Measurements from ENCODE around the gene MAMDC2. TPM values are rescaled to one million over a fixed set of nuclear protein-coding genes. Genes with fewer than 3 reads are reported as not detected.

Gene MAMDC2
- total RNA-seq, 1 donor from 2014 or later: 4.0 TPM

- no peak overlapping the region for H3K4me3 Mint-ChIP-seq
Measured at GRCh38 chr9:70111641-70112236, 68.1 kb downstream of the MAMDC2 start.

GRCh38 chr9:70112981-70113380 lies 69.3 kb downstream of the MAMDC2 start:
- no peak for DNase-seq (ENCODE audit: extremely low spot score, unreplicated experiment)
- H3K9me3 Mint-ChIP-seq: no peaks in the 10 kb centered on the region
- H3K4me3 Mint-ChIP-seq: no peak overlapping the region
- H3K4me1 Mint-ChIP-seq (ENCODE audit: unreplicated experiment): peaks cover 7% of the 10 kb centered on the region
- peaks cover 4% of the 10 kb centered on the region for H3K27me3 Mint-ChIP-seq
- TF ChIP-seq CTCF (conservative IDR thresholded peaks at IDR 0.05): no peak
- no peaks in the 10 kb centered on the region for H3K36me3 Mint-ChIP-seq
- H3K27ac Mint-ChIP-seq: no peak overlapping the region

More at GRCh38 chr9:70111641-70112236, 68.1 kb downstream of the MAMDC2 start:
- TF ChIP-seq CTCF (conservative IDR thresholded peaks at IDR 0.05): no peak
- H3K9me3 Mint-ChIP-seq: no peaks in the 10 kb centered on the region
- H3K36me3 Mint-ChIP-seq: no peaks in the 10 kb centered on the region
- no peak for DNase-seq (ENCODE audit: extremely low spot score, unreplicated experiment)
- H3K27ac Mint-ChIP-seq: no peak overlapping the region
- peaks cover 7% of the 10 kb centered on the region for H3K4me1 Mint-ChIP-seq (ENCODE audit: unreplicated experiment)
- H3K27me3 Mint-ChIP-seq: peaks cover 10% of the 10 kb centered on the region

- H3K36me3 Mint-ChIP-seq: no peaks in the 10 kb centered on the region
- H3K4me3 Mint-ChIP-seq: no peak overlapping the region
- no peak for DNase-seq (ENCODE audit: extremely low spot score, unreplicated experiment)
- peak; percentile 77 for TF ChIP-seq CTCF (conservative IDR thresholded peaks at IDR 0.05)
- peaks cover 7% of the 10 kb centered on the region for H3K4me1 Mint-ChIP-seq (ENCODE audit: unreplicated experiment)
- H3K27ac Mint-ChIP-seq: no peak overlapping the region
- peaks cover 4% of the 10 kb centered on the region for H3K27me3 Mint-ChIP-seq
- H3K9me3 Mint-ChIP-seq: no peaks in the 10 kb centered on the region
Measured at GRCh38 chr9:70113403-70114022, 69.9 kb downstream of the MAMDC2 start.

DNA sequence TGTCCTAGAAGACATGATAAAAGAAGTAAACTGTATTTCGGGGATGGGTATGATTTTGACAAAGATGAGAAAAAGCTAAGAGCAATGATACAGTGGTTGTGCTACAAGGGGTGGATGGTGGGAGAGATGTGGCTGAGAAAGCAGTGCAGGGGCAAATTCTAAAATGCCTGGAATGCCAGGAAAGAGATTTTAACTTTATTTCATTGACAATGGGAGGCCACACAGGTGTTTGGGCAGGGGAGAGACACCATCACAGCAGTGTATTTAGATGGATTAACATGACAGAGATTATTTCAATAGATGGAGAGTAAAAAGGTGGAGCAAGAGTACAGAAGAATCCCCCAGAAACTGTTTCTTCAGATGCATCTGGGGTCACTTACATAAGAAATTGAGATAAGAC lies 71.2 kb downstream of the MAMDC2 start:
- H3K27me3 Mint-ChIP-seq: peaks cover 4% of the 10 kb centered on the region
- TF ChIP-seq CTCF (conservative IDR thresholded peaks at IDR 0.05): no peak
- no peaks in the 10 kb centered on the region for H3K9me3 Mint-ChIP-seq
- H3K27ac Mint-ChIP-seq: no peak overlapping the region
- H3K4me3 Mint-ChIP-seq: no peak overlapping the region
- H3K36me3 Mint-ChIP-seq: no peaks in the 10 kb centered on the region
- DNase-seq (ENCODE audit: extremely low spot score, unreplicated experiment): no peak
- H3K4me1 Mint-ChIP-seq (ENCODE audit: unreplicated experiment): peaks cover 7% of the 10 kb centered on the region

DNA sequence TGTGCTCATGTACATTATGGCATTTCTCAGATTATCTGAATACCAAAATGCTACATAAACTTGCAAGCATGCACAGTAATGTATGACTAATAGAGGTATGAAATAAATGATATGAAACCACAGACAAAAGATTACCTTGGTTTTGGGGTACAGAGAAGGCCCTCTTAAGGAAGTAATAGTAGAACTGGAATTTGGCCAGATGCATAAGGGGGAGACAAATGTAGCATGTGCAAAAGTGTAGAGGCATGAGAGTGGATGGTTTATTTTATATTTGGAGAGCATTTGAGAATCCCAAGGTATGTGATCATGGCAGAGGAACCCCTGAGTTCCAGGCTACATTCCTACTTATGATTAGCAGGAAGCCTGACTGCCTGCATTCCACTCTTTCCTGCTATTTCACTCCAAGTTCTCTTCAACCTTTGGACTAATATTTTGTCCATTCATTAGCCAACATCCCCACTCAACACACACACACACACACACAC lies 74.2 kb downstream of the MAMDC2 start:
- no peaks in the 10 kb centered on the region for H3K27me3 Mint-ChIP-seq
- H3K27ac Mint-ChIP-seq: no peak overlapping the region
- DNase-seq (ENCODE audit: extremely low spot score, unreplicated experiment): no peak
- no peak overlapping the region for H3K4me3 Mint-ChIP-seq
- no peaks in the 10 kb centered on the region for H3K36me3 Mint-ChIP-seq
- no peak for TF ChIP-seq CTCF (conservative IDR thresholded peaks at IDR 0.05)
- H3K4me1 Mint-ChIP-seq (ENCODE audit: unreplicated experiment): no peaks in the 10 kb centered on the region
- no peaks in the 10 kb centered on the region for H3K9me3 Mint-ChIP-seq
